Renal cortical epithelial cell (primary cell): ENCODE measurements around the gene PPARA. TPM values are rescaled to one million over a fixed set of nuclear protein-coding genes. Genes with fewer than 3 reads are reported as not detected.

ENCODE experiments used
- DNase-seq: peaks from one replicate; pipeline ENCODE4 v3.0.0-alpha.2; 2011; ENCODE audit warnings: low read depth
- total RNA-seq: library from RNA; depleted of rRNA; stranded (reverse); fragments of >200 nt; gene quantifications from 2 replicates; pipeline ENCODE4 v1.2.3, GENCODE V29; 2014

The PPARA gene
- total RNA-seq, 1 donor from 2014 or later: 19.8 TPM

GRCh38 chr22:46272762-46273431 is 122.6 kb downstream of the PPARA start:
- no peak for DNase-seq

- DNase-seq: no peak
Observed at GRCh38 chr22:46273432-46274148, 123.3 kb downstream of the PPARA start.

GRCh38 chr22:46274381-46274780 is 124.1 kb downstream of the PPARA start:
- no peak for DNase-seq

- DNase-seq: no peak
Observed at GRCh38 chr22:46275455-46276122, 125.3 kb downstream of the PPARA start.

- no peak for DNase-seq
Observed at GRCh38 chr22:46276563-46276962, 126.2 kb downstream of the PPARA start.

GRCh38 chr22:46278656-46279645 is 128.6 kb downstream of the PPARA start:
- DNase-seq: no peak

GRCh38 chr22:46280063-46280817 is 129.9 kb downstream of the PPARA start:
- DNase-seq: no peak

- no peak for DNase-seq
Observed at GRCh38 chr22:46280999-46281623, 130.8 kb downstream of the PPARA start.

GRCh38 chr22:46281866-46282678 is 131.7 kb downstream of the PPARA start:
- no peak for DNase-seq

GRCh38 chr22:46286006-46286405 is 135.7 kb downstream of the PPARA start:
- no peak for DNase-seq

GRCh38 chr22:46286941-46287872 is 136.9 kb downstream of the PPARA start:
- DNase-seq: no peak

- DNase-seq: no peak
Observed at GRCh38 chr22:46287873-46288751, 137.8 kb downstream of the PPARA start.

GRCh38 chr22:46288846-46289243 is 138.5 kb downstream of the PPARA start:
- no peak for DNase-seq

- no peak for DNase-seq
Observed at GRCh38 chr22:46289244-46289891, 139.0 kb downstream of the PPARA start.

- no peak for DNase-seq
Observed at GRCh38 chr22:46290121-46290842, 140.0 kb downstream of the PPARA start.
